Stimulated activated CD8-positive, alpha-beta memory T cell treated with anti-CD3 and anti-CD28 coated beads, Interleukin-4, amount 100 ng/mL, for 4 hours (primary cell): ENCODE measurements around the gene MIS18BP1.
"Not testable (repeated sequence)": the region's sequence is repeated elsewhere in the genome, so short reads cannot be mapped to it uniquely, and the experiment has no call there.

Experiments used
- DNase-seq, 2 donors: peaks; one replicate each; pipeline ENCODE4 v3.0.0-alpha.2; 2020; ENCODE audit warnings: low read depth in 2 of 2, low spot score in 1 of 2

MIS18BP1 gene

GRCh38 chr14:45253070-45253753 is at the start of gene MIS18BP1:
TSS of gene MIS18BP1 (minus strand) at chr14:45253202. CDS start at chr14:45247286, 5,916 bp downstream.
- DNase-seq: peak; percentile 82 to 87

- DNase-seq: no peak
Measured at GRCh38 chr14:45298423-45299117, 45.6 kb upstream of the MIS18BP1 start.

- not testable (repeated sequence) for DNase-seq
Measured at GRCh38 chr14:45294796-45295195, 41.8 kb upstream of the MIS18BP1 start.

- no peak for DNase-seq
Measured at GRCh38 chr14:45290547-45290946, 37.5 kb upstream of the MIS18BP1 start.

GRCh38 chr14:45287610-45288009 is 34.6 kb upstream of the MIS18BP1 start:
- DNase-seq: no peak

- DNase-seq: no peak
Measured at GRCh38 chr14:45284802-45285201, 31.8 kb upstream of the MIS18BP1 start.

- DNase-seq: not testable (repeated sequence)
Measured at GRCh38 chr14:45281731-45282400, 28.9 kb upstream of the MIS18BP1 start.

- DNase-seq: no peak
Measured at GRCh38 chr14:45271858-45272537, 19.0 kb upstream of the MIS18BP1 start.

GRCh38 chr14:45270031-45270430 is 17.0 kb upstream of the MIS18BP1 start:
- DNase-seq: no peak

- no peak for DNase-seq
Measured at GRCh38 chr14:45267071-45267470, 14.1 kb upstream of the MIS18BP1 start.

- no peak for DNase-seq
Measured at GRCh38 chr14:45262637-45263036, 9.6 kb upstream of the MIS18BP1 start.

GRCh38 chr14:45261209-45261608 is 8.2 kb upstream of the MIS18BP1 start:
- no peak for DNase-seq

GRCh38 chr14:45258805-45259204 is 5.8 kb upstream of the MIS18BP1 start:
- DNase-seq: no peak

GRCh38 chr14:45258073-45258472 is 5.1 kb upstream of the MIS18BP1 start:
- no peak for DNase-seq

- DNase-seq: no peak
Measured at GRCh38 chr14:45254771-45255170, 1.8 kb upstream of the MIS18BP1 start.

GRCh38 chr14:45253754-45254310 is 830 bp upstream of the MIS18BP1 start:
- DNase-seq: no peak

- DNase-seq: no peak
Measured at GRCh38 chr14:45252366-45253069, 484 bp downstream of the MIS18BP1 start.

GRCh38 chr14:45251912-45252311 is 1.1 kb downstream of the MIS18BP1 start:
- no peak for DNase-seq

- no peak for DNase-seq
Measured at GRCh38 chr14:45249856-45250575, 3.0 kb downstream of the MIS18BP1 start.

GRCh38 chr14:45247427-45247826 is 5.6 kb downstream of the MIS18BP1 start:
- no peak for DNase-seq
